ENCODE measurements around the gene ADAMTS5.
A peak's percentile ranks its signal among the peaks of the same experiment; 100 is the strongest.

The ADAMTS5 gene

DNA sequence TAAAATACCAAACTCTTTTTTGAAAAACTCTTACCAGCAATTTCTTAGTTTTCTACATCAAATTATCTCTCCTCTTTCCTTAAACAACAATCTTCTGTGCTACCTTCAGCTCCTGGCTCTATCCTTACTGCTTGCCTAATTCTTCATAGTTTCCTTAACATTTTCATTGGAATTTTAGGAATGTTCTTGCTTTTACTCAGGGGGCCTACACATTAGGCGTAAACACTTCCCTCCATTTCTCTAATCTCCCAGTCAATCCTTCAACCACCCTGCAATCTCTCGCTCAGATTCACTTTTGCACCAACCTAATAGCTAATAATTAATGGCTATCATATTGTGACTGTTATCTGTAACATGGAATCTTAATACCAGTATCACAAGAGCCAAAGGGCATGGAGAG is 50.1 kb downstream of the ADAMTS5 start:
- no peak overlapping the region for H2AK5ac ChIP-seq (ENCODE audit: low read length, severe bottlenecking)
- no peak overlapping the region for H3K9ac ChIP-seq (ENCODE audit: low read length)
- H4K8ac ChIP-seq (ENCODE audit: low read length) = no peak overlapping the region
- no peak overlapping the region for H2AFZ ChIP-seq (ENCODE audit: low read depth, low read length)
- no peak overlapping the region for H3K4ac ChIP-seq (ENCODE audit: low read depth in 1 of 2, low read length in 2 of 2)
- H3K14ac ChIP-seq (ENCODE audit: low read length in 2 of 2) = no peak overlapping the region
- no peak overlapping the region for H3K18ac ChIP-seq (ENCODE audit: low read depth in 1 of 2, low read length in 2 of 2)
- H3K27me3 ChIP-seq (ENCODE audit: control insufficient read depth in 1 of 2, insufficient read depth in 1 of 2, low read length in 2 of 2) = no peaks in the 10 kb centered on the region
- H4K91ac ChIP-seq (ENCODE audit: low read length) = no peak overlapping the region
- H3K4me1 ChIP-seq (ENCODE audit: control insufficient read depth, insufficient read depth, low read depth, low read length) = no peaks in the 10 kb centered on the region
- no peak overlapping the region for H2BK120ac ChIP-seq (ENCODE audit: low read depth, low read length)
- H3K79me1 ChIP-seq (replicated peaks; ENCODE audit: low read length, poor library complexity, severe bottlenecking) = no peaks in the 10 kb centered on the region
- H3K36me3 ChIP-seq (ENCODE audit: control insufficient read depth in 1 of 2, insufficient read depth in 2 of 2, low read depth in 1 of 2, low read length in 2 of 2) = peaks cover 0 to 11% of the 10 kb centered on the region in 2 experiments
- no peak overlapping the region for H2BK15ac ChIP-seq (ENCODE audit: low read depth, poor library complexity, severe bottlenecking)
- H3K9me3 ChIP-seq (ENCODE audit: control insufficient read depth, low read length) = no peaks in the 10 kb centered on the region
- H2BK5ac ChIP-seq (ENCODE audit: low read depth, low read length, poor library complexity, severe bottlenecking) = no peak overlapping the region
- 38% methylated on average over 1 of the region's 2 CpGs for WGBS
- H3K23ac ChIP-seq (ENCODE audit: low read length in 2 of 2) = no peak overlapping the region
- no peak overlapping the region for H3K4me3 ChIP-seq (ENCODE audit: insufficient read depth in 1 of 2, low read depth in 1 of 2, low read length in 2 of 2)
- no peak overlapping the region for H3K27ac ChIP-seq (ENCODE audit: low read length, poor library complexity, severe bottlenecking)
- no peak for DNase-seq
- no peak overlapping the region for H3K4me2 ChIP-seq (ENCODE audit: low read length, poor library complexity, severe bottlenecking)
- H2BK12ac ChIP-seq (ENCODE audit: low read length in 2 of 2) = no peak overlapping the region

DNA sequence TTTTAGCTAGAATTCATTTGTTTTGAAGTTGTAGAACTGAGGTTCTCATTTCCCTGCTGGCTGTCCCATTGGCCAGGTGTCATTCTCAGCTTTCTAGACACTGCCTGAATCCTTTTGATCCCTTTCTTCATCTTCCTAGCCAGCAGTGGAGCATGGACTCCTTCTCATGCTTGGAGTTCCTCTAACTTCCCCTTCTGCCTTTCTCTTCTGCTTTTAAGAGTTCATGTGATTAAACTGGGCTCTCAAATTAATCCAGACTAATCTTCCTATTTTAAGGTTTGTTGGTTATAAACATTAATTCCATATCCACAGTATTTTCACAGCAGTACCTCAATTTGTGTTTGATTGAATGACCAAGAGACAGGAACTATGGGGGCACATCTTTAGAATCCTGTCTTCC is 52.3 kb downstream of the ADAMTS5 start:
- no peak overlapping the region for H3K9ac ChIP-seq (ENCODE audit: low read length)
- H4K8ac ChIP-seq (ENCODE audit: low read length) = no peak overlapping the region
- DNase-seq = no peak
- no peaks in the 10 kb centered on the region for H3K79me1 ChIP-seq (replicated peaks; ENCODE audit: low read length, poor library complexity, severe bottlenecking)
- no peak overlapping the region for H3K27ac ChIP-seq (ENCODE audit: low read length, poor library complexity, severe bottlenecking)
- H2AK5ac ChIP-seq (ENCODE audit: low read length, severe bottlenecking) = no peak overlapping the region
- H3K4me3 ChIP-seq (ENCODE audit: insufficient read depth in 1 of 2, low read depth in 1 of 2, low read length in 2 of 2) = no peak overlapping the region
- H3K14ac ChIP-seq (ENCODE audit: low read length in 2 of 2) = no peak overlapping the region
- no peaks in the 10 kb centered on the region for H3K36me3 ChIP-seq (ENCODE audit: control insufficient read depth in 1 of 2, insufficient read depth in 2 of 2, low read depth in 1 of 2, low read length in 2 of 2)
- no peaks in the 10 kb centered on the region for H3K4me1 ChIP-seq (ENCODE audit: control insufficient read depth, insufficient read depth, low read depth, low read length)
- no peak overlapping the region for H2BK120ac ChIP-seq (ENCODE audit: low read depth, low read length)
- H3K9me3 ChIP-seq (ENCODE audit: control insufficient read depth, low read length) = no peaks in the 10 kb centered on the region
- H4K91ac ChIP-seq (ENCODE audit: low read length) = no peak overlapping the region
- H3K4ac ChIP-seq (ENCODE audit: low read depth in 1 of 2, low read length in 2 of 2) = no peak overlapping the region
- H2BK12ac ChIP-seq (ENCODE audit: low read length in 2 of 2) = no peak overlapping the region
- H3K23ac ChIP-seq (ENCODE audit: low read length in 2 of 2) = no peak overlapping the region
- H3K4me2 ChIP-seq (ENCODE audit: low read length, poor library complexity, severe bottlenecking) = no peak overlapping the region
- H3K18ac ChIP-seq (ENCODE audit: low read depth in 1 of 2, low read length in 2 of 2) = no peak overlapping the region
- H2BK5ac ChIP-seq (ENCODE audit: low read depth, low read length, poor library complexity, severe bottlenecking) = no peak overlapping the region
- H3K27me3 ChIP-seq (ENCODE audit: control insufficient read depth in 1 of 2, insufficient read depth in 1 of 2, low read length in 2 of 2) = no peaks in the 10 kb centered on the region
- H2AFZ ChIP-seq (ENCODE audit: low read depth, low read length) = no peak overlapping the region
- H2BK15ac ChIP-seq (ENCODE audit: low read depth, poor library complexity, severe bottlenecking) = no peak overlapping the region

DNA sequence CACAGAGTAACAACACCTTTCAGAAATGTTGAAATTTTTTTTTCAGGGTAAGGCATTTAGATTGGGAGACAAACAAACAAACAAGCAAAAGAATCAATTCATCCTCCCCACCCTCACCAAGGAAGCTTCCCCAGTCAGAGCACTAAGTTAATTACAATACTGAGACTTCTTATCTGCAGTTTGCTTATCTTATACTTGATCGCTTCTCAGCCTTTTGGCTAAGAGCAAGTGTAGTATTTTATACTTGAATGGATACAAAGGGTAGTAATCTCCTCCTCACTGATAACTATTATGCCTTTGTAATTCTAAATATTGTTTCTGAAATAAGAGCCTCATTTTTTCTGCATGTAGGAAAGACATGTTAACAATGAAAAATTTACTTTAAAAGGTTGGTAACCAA is 54.4 kb downstream of the ADAMTS5 start:
- H2BK12ac ChIP-seq (ENCODE audit: low read length in 2 of 2) = no peak overlapping the region
- no peak overlapping the region for H3K23ac ChIP-seq (ENCODE audit: low read length in 2 of 2)
- H2AFZ ChIP-seq (ENCODE audit: low read depth, low read length) = no peak overlapping the region
- H2BK120ac ChIP-seq (ENCODE audit: low read depth, low read length) = no peak overlapping the region
- no peak overlapping the region for H3K14ac ChIP-seq (ENCODE audit: low read length in 2 of 2)
- no peak for DNase-seq
- H3K18ac ChIP-seq (ENCODE audit: low read depth in 1 of 2, low read length in 2 of 2) = no peak overlapping the region
- no peak overlapping the region for H2AK5ac ChIP-seq (ENCODE audit: low read length, severe bottlenecking)
- no peaks in the 10 kb centered on the region for H3K27me3 ChIP-seq (ENCODE audit: control insufficient read depth in 1 of 2, insufficient read depth in 1 of 2, low read length in 2 of 2)
- no peak overlapping the region for H2BK15ac ChIP-seq (ENCODE audit: low read depth, poor library complexity, severe bottlenecking)
- H4K91ac ChIP-seq (ENCODE audit: low read length) = no peak overlapping the region
- H3K4me3 ChIP-seq (ENCODE audit: insufficient read depth in 1 of 2, low read depth in 1 of 2, low read length in 2 of 2) = no peak overlapping the region
- no peaks in the 10 kb centered on the region for H3K36me3 ChIP-seq (ENCODE audit: control insufficient read depth in 1 of 2, insufficient read depth in 2 of 2, low read depth in 1 of 2, low read length in 2 of 2)
- H3K4me2 ChIP-seq (ENCODE audit: low read length, poor library complexity, severe bottlenecking) = no peak overlapping the region
- H4K8ac ChIP-seq (ENCODE audit: low read length) = no peak overlapping the region
- no peaks in the 10 kb centered on the region for H3K4me1 ChIP-seq (ENCODE audit: control insufficient read depth, insufficient read depth, low read depth, low read length)
- no peak overlapping the region for H3K27ac ChIP-seq (ENCODE audit: low read length, poor library complexity, severe bottlenecking)
- no peaks in the 10 kb centered on the region for H3K9me3 ChIP-seq (ENCODE audit: control insufficient read depth, low read length)
- no peaks in the 10 kb centered on the region for H3K79me1 ChIP-seq (replicated peaks; ENCODE audit: low read length, poor library complexity, severe bottlenecking)
- WGBS = no CpG with 5 or more reads among the region's 1 CpG
- no peak overlapping the region for H3K4ac ChIP-seq (ENCODE audit: low read depth in 1 of 2, low read length in 2 of 2)
- no peak overlapping the region for H3K9ac ChIP-seq (ENCODE audit: low read length)
- no peak overlapping the region for H2BK5ac ChIP-seq (ENCODE audit: low read depth, low read length, poor library complexity, severe bottlenecking)

DNA sequence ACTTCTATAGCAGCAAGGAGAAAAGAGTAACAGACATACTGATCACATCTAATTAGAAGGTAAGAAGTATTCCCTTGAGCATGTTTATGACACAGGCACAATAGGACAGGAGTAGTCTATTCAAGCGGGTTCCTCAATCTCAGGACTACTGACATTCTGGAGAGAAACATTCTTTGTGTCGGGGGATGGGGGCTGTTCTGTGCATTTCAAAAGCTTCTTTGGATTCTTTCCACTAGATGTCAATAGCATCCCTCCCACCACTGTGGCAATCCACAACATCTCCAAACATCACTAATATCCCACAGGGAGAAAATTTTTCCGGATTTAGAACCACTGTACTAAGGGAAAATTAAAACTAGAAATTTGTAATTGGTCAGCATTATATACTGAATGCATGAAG is 56.9 kb downstream of the ADAMTS5 start:
- Histone ChIP-seq H3K4me2 (ENCODE audit: low read length, poor library complexity, severe bottlenecking) (no peak overlapping the region), H3K23ac (ENCODE audit: low read length in 2 of 2) (no peak overlapping the region), H2BK5ac (ENCODE audit: low read depth, low read length, poor library complexity, severe bottlenecking) (no peak overlapping the region), H2BK15ac (ENCODE audit: low read depth, poor library complexity, severe bottlenecking) (no peak overlapping the region), H3K14ac (ENCODE audit: low read length in 2 of 2) (no peak overlapping the region), H3K4me3 (ENCODE audit: insufficient read depth in 1 of 2, low read depth in 1 of 2, low read length in 2 of 2) (no peak overlapping the region), H3K27me3 (ENCODE audit: control insufficient read depth in 1 of 2, insufficient read depth in 1 of 2, low read length in 2 of 2) (no peaks in the 10 kb centered on the region), H3K4me1 (ENCODE audit: control insufficient read depth, insufficient read depth, low read depth, low read length) (no peaks in the 10 kb centered on the region), H2BK12ac (ENCODE audit: low read length in 2 of 2) (no peak overlapping the region), H4K8ac (ENCODE audit: low read length) (no peak overlapping the region), H2AFZ (ENCODE audit: low read depth, low read length) (no peak overlapping the region), H3K79me1 (replicated peaks; ENCODE audit: low read length, poor library complexity, severe bottlenecking) (no peaks in the 10 kb centered on the region), H3K4ac (ENCODE audit: low read depth in 1 of 2, low read length in 2 of 2) (no peak overlapping the region), H3K27ac (ENCODE audit: low read length, poor library complexity, severe bottlenecking) (no peak overlapping the region), H2AK5ac (ENCODE audit: low read length, severe bottlenecking) (no peak overlapping the region), H3K9me3 (ENCODE audit: control insufficient read depth, low read length) (no peaks in the 10 kb centered on the region), H3K18ac (ENCODE audit: low read depth in 1 of 2, low read length in 2 of 2) (no peak overlapping the region), H2BK120ac (ENCODE audit: low read depth, low read length) (no peak overlapping the region), H4K91ac (ENCODE audit: low read length) (no peak overlapping the region), H3K9ac (ENCODE audit: low read length) (no peak overlapping the region), H3K36me3 (ENCODE audit: control insufficient read depth in 1 of 2, insufficient read depth in 2 of 2, low read depth in 1 of 2, low read length in 2 of 2) (no peaks in the 10 kb centered on the region)
- 100% methylated on average over 1 of the region's 3 CpGs for WGBS
- peak; percentile 51 for DNase-seq
